ENCODE measurements around the gene NPTX1.

GRCh38 chr17:80502578-80502877 is 26.1 kb upstream of the NPTX1 start:
- no peak for TF ChIP-seq EZH2phosphoT487 (conservative IDR thresholded peaks at IDR 0.05; ENCODE audit: low read length)
- no peak for TF ChIP-seq CTCF (IDR thresholded peaks at IDR 0.05; ENCODE audit: insufficient read depth, low read length, poor library complexity, severe bottlenecking)
